HG02981 (cell line): Measurements from ENCODE around the gene ABL2.
A peak's percentile ranks its signal among the peaks of the same experiment; 100 is the strongest.

Source experiments
- ATAC-seq: cut with Tn5 transposase; IDR thresholded peaks from one replicate; pipeline ENCODE4 v1.9.1; 2021; ENCODE audit warnings: mild to moderate bottlenecking, moderate library complexity; ENCODE audit not compliant: unreplicated experiment

The ABL2 gene

DNA sequence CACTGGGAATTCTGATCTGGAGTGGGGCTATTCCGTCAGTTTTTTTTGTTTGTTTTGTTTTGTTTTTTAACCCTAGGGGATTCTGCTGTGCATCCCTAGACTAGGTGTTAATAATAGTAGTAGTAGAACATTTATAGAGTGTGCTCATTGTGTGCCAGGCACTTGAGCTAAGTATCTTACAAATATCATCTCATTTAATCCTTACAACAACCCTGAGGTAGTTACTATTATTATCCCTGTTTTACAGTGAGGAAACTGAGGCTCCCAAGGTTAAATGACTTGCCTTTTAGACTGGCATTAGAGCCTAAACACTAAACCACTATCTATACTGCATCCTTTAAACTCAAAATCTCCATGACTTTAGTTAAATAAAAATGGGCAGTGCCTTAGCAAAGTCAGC, 125.5 kb downstream of the ABL2 start:
- ATAC-seq = no peak

DNA sequence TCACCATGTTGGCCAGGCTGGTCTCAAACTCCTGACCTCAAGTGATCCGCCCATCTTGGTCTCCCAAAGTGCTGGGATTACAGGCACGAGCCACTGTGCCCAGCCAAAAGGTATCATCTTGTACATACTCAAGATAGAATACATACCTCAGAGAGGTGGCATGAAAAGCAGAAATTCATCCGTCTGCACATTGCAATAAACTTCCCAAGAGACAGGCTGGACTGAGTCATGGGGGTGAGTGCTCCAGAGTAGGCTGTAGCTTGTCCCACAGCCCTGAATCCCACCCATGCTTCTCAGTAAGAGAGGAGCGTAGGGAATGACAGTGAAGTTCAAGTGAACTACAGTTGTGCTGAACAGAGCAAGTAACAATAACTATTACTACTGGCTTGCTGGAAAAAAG, 127.9 kb downstream of the ABL2 start:
- ATAC-seq = no peak

GRCh38 chr1:179099891-179100290, 129.6 kb downstream of the ABL2 start:
- no peak for ATAC-seq

- ATAC-seq = no peak
Measured at GRCh38 chr1:179095924-179096323, 133.6 kb downstream of the ABL2 start.

GRCh38 chr1:179095377-179095776, 134.1 kb downstream of the ABL2 start:
- ATAC-seq = no peak

- ATAC-seq = no peak
Measured at GRCh38 chr1:179094818-179095217, 134.7 kb downstream of the ABL2 start.

DNA sequence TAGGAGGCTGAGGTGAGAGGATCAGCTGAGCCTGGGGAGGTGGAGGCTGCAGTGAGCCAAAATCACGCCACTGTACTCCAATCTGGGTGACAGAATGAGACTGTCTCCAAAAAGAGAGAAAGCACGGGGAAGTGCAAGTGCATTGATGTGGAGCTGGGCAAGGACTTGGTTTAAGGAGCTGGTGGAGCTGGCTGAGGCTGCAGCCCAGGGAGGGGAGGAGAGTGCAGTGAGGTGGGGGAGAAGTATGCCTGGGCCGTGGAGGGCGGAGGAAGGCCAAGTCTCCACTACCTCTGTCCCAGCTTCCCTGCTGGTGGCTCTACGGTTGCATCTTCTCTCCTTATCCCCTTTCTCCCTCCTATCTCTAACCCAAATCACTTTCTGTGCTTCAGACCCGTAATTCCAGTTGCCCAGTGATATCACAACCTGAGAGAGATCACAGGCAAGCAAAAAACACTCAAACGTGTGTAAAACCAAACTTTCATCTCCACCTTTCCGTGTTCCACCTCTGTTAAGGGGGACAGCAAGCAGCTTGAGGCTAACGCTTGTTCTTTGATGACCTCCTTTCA, 136.5 kb downstream of the ABL2 start:
- ATAC-seq = no peak

- ATAC-seq = no peak
Measured at GRCh38 chr1:179091691-179092165, 137.7 kb downstream of the ABL2 start.

GRCh38 chr1:179090923-179091322, 138.6 kb downstream of the ABL2 start:
- ATAC-seq = no peak

- ATAC-seq = no peak
Measured at GRCh38 chr1:179090522-179090921, 139.0 kb downstream of the ABL2 start.

- no peak for ATAC-seq
Measured at GRCh38 chr1:179089827-179090482, 139.5 kb downstream of the ABL2 start.

DNA sequence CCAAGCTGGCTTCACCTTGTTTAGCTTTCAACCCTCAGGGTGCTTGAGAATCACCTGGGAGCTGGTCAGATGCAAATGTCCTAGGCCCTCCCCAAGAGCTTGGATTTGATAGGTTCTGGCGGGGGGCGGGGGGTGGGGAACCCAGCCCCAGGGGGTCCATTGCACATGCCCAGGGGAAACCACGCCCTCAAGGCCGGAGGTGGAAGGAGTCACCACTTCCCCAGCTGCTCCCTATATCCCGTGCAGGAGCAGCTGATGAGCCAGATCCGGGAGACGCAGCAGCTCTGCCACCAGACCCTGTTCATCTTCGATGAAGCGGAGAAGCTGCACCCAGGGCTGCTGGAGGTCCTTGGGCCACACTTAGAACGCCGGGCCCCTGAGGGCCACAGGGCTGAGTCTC, 141.8 kb downstream of the ABL2 start:
- no peak for ATAC-seq

GRCh38 chr1:179083533-179083932, 145.9 kb downstream of the ABL2 start:
- ATAC-seq = no peak

DNA sequence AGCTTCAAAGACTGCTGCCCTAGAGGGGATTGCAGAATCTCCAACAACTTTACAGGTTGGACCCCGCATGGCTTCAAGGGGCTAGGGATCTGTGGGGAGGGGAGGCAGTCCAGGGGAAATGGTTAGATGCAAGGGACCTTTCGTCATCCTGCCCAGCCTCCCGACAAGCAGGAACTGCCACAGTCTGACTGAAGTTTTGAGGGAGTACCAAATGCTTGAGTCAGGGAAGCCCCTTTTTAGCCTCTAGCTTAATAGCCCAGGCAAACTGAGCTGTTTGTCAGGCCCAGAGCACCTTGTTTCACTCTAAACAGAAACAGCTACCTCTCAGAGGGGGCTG, 146.5 kb downstream of the ABL2 start:
- ATAC-seq = no peak

GRCh38 chr1:179082333-179082998, 147.0 kb downstream of the ABL2 start:
- peak; percentile 7 for ATAC-seq

- ATAC-seq = peak; percentile 85
Measured at GRCh38 chr1:179081687-179082332, 147.7 kb downstream of the ABL2 start, which contains the start of gene TOR3A. Gene TOR3A (plus strand): TSS chr1:179082070. CDS start chr1:179082129, 59 bp downstream.

DNA sequence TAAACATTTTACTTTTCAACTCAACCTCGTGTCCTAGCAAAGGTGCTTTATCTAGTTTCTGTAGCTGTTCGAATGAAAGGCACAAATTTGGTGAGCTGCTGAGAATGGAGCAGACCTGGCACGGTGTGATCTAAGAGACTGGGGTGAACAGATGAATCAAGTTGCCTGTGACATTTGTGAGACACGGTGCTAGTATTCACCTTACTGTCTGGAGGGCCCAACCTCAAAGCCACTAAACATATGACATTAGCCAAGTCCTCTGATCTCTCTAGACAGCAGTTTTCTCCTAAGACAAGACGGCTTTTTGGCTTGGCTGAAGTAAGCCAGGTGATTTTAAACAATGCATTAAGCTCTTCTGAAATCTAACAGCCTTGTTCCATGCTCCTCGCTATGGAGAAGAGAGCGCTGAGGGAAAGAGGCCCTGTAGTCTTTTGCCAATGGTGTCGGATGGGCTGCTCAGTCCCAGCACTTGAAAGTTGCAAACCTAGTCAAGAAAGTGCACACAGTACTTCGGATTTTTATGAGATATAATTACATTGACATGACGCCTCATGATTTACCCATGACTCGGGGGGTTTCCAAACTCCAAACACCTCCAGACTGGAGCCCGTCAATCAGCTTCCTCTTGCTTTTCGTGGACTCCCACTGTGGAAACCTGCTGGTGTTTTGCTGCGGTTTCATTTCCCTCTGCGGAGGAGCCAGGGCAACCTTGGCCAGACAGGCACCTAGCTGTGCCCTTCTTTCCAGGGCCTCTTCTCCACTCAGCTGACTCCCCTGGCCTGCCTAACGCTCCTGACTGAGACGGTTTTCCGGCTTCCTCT, 148.4 kb downstream of the ABL2 start:
- no peak for ATAC-seq

DNA sequence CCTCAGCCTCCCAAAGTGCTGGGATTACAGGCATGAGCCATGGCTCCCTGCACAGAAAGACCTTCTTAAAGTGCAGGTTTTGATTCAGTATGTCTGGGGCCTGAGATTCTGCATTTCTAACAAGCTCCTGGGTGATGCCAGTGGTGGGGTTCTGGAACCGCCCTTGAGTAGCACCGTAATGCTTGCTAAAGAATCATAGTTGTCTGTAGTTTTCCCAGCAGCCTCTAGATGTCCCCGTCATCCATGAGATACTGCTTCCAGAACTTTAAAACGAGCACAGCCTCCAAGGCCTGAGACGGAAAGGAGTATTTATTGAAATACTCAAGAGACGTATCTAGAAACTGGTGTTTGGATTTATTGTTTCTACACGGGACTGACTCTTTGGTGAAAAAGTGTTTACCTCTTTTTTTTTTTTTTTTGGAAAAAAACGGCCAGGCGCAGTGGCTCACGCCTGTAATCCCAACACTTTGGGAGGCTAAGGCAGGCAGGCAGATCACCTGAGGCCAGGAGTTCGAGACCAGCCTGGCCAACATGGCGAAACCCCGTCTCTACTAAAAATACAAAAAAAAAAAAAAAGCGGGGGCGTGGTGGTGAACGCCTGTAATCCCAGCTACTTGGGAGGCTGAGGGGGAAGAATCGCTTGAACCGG, 150.2 kb downstream of the ABL2 start:
- no peak for ATAC-seq

DNA sequence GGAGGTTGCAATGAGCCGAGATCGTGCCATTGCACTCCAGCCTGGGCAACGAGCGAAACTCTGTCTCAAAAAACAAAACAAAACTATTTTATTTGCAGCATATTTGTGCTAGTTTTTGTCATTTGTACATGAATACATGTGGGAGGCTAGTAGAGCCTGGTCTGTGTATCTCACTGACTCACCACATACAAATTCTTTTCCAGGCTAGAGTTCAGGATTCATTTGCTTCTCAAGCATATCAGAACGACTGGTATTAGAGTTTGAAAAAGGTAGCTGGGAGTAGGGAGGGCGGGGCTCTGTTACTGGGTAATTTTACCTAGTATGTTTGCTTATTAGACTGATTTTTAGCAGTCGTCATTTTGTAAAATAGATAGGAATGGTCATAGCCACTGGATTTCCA, 152.1 kb downstream of the ABL2 start:
- no peak for ATAC-seq

GRCh38 chr1:179066471-179066870, 163.0 kb downstream of the ABL2 start:
- ATAC-seq = no peak
